HL-60/S4 (cell line): ENCODE measurements around the gene TBX22.
"Not testable (repeated sequence)": the region's sequence is repeated elsewhere in the genome, so short reads cannot be mapped to it uniquely, and the experiment has no call there.

ENCODE experiments used
- in situ Hi-C: fragments of 300-500 bp; cut with MboI; formaldehyde crosslinking; loops from 2 replicates; pipeline ENCODE4 v1.14.3; 2022; ENCODE audit warnings: low sequenced_read_pairs

TBX22 gene, protein sequence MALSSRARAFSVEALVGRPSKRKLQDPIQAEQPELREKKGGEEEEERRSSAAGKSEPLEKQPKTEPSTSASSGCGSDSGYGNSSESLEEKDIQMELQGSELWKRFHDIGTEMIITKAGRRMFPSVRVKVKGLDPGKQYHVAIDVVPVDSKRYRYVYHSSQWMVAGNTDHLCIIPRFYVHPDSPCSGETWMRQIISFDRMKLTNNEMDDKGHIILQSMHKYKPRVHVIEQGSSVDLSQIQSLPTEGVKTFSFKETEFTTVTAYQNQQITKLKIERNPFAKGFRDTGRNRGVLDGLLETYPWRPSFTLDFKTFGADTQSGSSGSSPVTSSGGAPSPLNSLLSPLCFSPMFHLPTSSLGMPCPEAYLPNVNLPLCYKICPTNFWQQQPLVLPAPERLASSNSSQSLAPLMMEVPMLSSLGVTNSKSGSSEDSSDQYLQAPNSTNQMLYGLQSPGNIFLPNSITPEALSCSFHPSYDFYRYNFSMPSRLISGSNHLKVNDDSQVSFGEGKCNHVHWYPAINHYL

DNA sequence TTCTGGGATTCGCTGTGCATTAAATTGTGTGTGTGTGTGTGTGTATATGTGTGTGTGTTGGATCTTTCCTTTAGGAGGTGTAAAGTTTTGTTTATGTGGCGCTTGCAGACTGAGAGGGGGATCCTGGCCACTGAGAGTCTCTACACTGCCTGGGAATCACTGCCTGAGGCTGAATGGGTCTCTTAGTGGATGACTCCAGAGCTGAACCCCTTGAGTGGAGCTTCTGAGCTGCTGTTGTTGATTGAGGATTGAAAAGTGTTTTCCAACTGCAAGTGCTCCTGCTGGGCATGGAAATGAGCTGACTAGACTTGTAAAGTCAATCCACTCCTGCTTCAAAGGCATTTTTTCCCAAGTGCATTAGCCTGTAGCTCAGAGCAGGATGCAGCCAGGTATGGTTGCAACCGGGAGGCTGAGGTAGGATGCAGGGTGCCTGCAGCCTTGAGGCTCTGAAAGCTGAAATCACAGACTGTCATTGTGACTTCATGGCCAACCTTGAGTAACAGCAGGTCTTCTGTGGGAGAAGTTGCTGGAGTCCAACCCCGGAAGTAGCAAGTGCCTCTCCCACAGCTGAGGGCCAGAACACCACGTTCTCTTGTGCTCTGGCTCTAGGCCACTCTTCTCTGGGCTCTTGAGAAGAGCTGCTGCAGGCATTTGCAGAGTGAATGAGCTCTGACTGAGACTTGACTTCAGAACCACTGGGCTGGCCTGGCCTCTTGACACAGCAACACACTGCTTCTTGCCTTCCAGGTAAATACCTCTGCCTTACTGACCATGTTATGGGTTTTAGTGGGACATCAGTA lies at the start of gene TBX22:
TSS of gene TBX22 (plus strand) at position 613 of the 800 bp plus-strand sequence. CDS start 7,517 bp downstream, outside the sequence.
- in situ Hi-C loops = no loop called here

DNA sequence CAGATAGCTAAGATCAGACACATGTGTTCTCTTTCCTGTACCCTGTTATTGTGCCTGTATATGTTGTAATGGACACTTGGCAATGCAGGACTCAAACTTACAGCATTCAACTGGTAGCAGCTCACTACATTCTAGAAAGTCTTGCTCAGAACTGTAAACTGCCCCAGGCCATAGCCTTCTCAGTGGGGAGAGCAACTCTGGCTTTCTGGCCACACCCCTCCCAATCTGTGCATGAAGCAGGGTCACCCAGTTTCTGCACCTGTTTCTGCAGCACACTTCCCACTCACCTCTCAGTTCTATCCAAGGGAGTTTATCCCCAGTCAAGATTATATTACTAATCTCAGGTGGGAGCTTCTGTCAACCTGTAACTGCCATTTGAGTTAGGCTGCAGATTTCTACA lies 38.9 kb upstream of the TBX22 start:
- in situ Hi-C loops = no loop called here

DNA sequence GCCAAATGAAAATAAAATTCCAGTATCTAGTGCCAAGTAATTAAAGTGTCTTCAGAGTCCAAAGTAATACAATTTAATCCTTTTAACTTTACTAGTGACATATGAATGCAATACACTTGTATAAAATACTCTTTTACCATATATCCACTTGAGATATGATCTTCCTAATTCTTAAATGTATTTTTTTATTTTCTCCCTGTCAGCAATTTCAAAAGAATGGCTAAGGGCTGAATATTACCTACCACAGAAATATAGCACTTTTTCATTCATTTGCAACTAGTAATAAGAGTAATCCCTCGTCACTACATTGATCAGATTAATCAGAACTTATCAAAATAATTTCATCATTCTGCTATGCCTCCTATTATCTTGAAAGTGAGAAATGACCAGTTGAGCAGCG lies 10.1 kb upstream of the TBX22 start:
- in situ Hi-C loops = no loop called here

DNA sequence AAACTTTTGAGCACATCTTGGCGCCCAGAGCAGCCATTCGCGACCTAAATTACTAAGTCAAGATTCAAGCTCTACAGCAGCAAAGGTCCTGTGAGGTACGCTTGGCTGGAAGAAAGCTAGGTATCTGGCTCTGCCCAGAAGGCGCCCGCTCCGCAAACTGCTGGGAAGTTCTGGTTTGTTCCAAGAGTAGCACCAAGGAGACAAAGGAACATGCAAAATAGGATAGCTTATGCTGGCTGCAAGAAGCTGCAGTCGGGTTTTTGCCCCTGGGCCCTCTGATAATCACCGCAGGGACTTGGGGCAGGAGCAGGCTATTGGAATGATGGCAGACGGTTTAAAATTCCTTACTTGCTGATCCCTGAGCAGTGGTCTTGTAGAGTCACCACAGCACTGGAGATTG lies 3.0 kb upstream of the TBX22 start:
- in situ Hi-C loops = no loop called here

DNA sequence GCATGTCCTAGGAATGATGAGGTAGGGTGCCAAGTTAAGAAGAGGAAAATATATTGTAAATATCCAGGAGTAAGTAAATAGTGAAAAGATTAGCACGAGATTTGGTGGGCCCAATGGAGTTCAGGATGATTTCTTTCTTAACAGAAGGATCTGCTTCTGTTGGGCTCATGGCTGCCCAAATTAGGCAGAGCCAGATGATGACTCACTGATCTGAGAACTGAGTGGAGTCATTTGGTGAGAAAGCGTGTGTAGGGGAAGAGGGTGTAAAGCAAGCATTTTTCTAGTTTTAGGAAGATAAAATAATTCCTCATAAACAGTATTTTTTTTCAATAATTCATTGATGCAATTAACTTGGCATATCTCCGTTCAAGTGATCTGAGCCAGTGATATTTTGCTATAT lies 1.6 kb downstream of the TBX22 start:
- in situ Hi-C loops = no loop called here

DNA sequence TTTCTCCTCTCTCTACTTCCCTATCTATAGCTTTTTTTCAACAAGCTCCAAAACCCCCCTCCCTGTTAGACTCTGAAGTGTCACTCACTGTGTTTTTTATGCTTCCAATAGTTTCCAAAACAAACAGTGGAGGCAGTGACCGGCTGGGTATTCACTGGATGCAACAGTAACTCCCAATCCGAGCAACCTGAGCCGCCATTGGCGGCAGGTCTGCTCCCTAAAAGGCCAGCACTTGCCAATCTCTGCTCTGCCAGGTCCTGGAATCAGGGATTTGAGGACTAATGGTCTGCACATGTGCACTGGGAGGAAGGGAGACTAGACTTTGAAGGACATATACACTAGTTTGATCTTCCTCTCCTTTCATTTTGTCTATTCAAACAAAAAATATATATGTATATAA lies 7.1 kb downstream of the TBX22 start:
- in situ Hi-C loops = no loop called here

DNA sequence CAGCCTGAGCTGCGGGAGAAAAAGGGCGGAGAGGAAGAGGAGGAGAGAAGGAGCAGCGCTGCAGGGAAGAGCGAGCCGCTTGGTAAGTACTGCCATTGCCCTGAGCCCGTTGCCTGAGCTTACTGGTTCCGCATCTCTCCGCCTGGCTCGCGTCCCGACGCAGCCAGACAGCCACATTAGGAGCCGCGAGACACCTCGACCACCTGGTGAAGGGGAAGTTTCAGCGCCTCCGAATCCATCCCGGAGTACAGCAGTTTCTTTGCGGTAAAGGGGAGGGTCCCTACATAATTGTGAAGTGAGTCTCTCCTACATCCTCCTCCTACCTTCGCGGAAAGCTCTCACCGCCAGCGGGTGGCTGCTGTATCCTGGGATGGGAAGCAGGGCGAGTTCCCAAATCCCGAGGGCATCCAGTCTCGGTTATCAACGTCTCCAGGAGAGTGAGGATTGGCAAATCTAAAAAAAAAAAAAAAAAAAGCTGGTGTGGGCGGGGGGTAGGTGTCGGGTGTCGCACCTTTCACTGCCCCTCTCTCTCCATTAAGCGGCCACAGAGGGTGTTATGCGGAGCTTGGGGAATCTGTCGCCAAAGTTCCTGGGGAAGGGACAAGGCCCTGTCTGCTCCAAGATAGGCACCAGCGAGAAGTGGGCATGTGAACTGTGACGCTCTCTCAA lies 7.9 kb downstream of the TBX22 start:
- in situ Hi-C loops = no loop called here

DNA sequence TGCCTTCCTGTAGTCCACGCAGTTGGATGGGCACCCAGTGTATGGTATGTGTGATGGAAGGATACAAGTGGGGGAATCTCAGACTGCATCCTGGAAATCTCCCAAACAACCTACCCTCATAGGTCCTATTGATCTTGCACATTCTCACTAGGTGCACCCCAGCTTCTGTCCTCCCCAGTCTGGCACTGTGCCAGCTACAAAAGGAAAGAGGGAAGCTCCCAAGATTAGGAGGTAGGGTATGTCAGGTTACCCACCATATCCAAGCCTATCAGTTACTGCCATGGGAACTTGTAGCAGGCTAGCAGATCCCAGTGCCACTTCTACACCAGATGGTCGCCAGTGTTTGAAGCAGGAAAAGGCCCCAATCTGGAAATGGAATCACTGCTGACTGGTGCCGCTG lies 11.6 kb downstream of the TBX22 start:
- in situ Hi-C loops = no loop called here

DNA sequence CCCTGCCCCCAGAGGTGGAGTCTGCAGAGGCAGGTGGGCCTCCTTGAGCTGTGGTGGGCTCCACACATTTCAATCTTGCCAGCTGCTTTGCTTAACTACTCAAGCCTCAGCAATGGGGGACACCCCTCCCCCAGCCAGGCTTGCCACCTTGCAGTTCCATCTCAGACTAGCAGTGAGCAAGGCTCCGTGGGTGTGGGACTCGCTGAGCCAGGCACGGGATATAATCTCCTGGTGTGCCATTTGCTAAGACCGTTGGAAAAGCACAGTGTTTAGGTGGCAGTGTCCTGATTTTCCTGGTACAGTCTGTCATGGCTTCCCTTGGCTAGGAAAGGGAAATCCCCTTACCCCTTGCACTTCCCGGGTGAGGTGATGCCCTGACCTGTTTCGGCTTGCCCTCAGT lies 51.6 kb downstream of the TBX22 start:
- in situ Hi-C loops = not testable (repeated sequence)

DNA sequence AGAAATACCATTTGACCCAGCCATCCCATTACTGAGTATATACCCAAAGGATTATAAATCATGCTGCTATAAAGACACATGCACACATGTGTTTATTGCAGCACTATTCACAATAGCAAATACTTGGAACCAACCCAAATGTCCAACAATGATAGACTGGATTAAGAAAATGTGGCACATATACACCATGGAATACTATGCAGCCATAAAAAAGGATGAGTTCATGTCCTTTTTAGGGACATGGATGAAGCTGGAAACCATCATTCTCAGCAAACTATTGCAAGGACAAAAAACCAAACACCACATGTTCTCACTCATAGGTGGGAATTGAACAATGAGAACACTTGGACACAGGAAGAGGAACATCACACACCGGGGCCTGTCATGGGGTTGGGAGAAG lies 61.1 kb downstream of the TBX22 start:
- in situ Hi-C loops = not testable (repeated sequence)
